Endodermal cell (in vitro differentiated cells): ENCODE data around the gene CCDC134. TPM values are rescaled to one million over a fixed set of nuclear protein-coding genes. Genes with fewer than 3 reads are reported as not detected.
A peak's percentile ranks its signal among the peaks of the same experiment; 100 is the strongest.

ENCODE experiments used
- DNase-seq: peaks from one replicate; pipeline ENCODE4 v3.0.0-alpha.2; 2017
- H3K27ac ChIP-seq: 2 replicates; pipeline ENCODE4 v1.5.1; 2013; ENCODE audit warnings: mild to moderate bottlenecking, low read depth, low read length, moderate library complexity
- H3K27me3 ChIP-seq: 2 replicates; pipeline ENCODE4 v1.6.1; 2013; ENCODE audit warnings: mild to moderate bottlenecking, low read length, moderate library complexity; ENCODE audit not compliant: insufficient read depth, control insufficient read depth, poor library complexity, severe bottlenecking
- H3K36me3 ChIP-seq: 2 replicates; pipeline ENCODE4 v1.7.0; 2013; ENCODE audit warnings: mild to moderate bottlenecking, low read length, moderate library complexity; ENCODE audit not compliant: control insufficient read depth, insufficient read depth
- H3K4me1 ChIP-seq: one replicate; pipeline ENCODE4 v1.7.0; 2013; ENCODE audit warnings: low read length; ENCODE audit not compliant: control insufficient read depth, insufficient read depth
- H3K4me3 ChIP-seq: 2 replicates; pipeline ENCODE4 v1.5.1; 2013; ENCODE audit warnings: mild to moderate bottlenecking, low read length, moderate library complexity
- H3K9ac ChIP-seq: 2 replicates; pipeline ENCODE4 v1.6.1; 2013; ENCODE audit warnings: mild to moderate bottlenecking, low read length, moderate library complexity; ENCODE audit not compliant: poor library complexity, severe bottlenecking; ENCODE audit errors: extremely low read depth
- H3K9me3 ChIP-seq: 2 replicates; pipeline ENCODE4 v1.6.1; 2013; ENCODE audit warnings: mild to moderate bottlenecking, low read length, moderate library complexity; ENCODE audit not compliant: control insufficient read depth
- H3K27ac Mint-ChIP-seq: 2 replicates; pipeline ENCODE4 v1.8.0; 2020; ENCODE audit warnings: mixed read lengths
- H3K27me3 Mint-ChIP-seq: 2 replicates; pipeline ENCODE4 v1.8.0; 2021; ENCODE audit warnings: mild to moderate bottlenecking, mixed read lengths; ENCODE audit not compliant: insufficient read depth
- H3K36me3 Mint-ChIP-seq: 2 replicates; pipeline ENCODE4 v1.8.0; 2020; ENCODE audit warnings: low read depth, mixed read lengths
- H3K4me1 Mint-ChIP-seq: 2 replicates; pipeline ENCODE4 v1.8.0; 2020; ENCODE audit warnings: mixed read lengths
- H3K4me3 Mint-ChIP-seq: 2 replicates; pipeline ENCODE4 v1.8.0; 2020; ENCODE audit warnings: mild to moderate bottlenecking, moderate library complexity, mixed read lengths
- H3K9me3 Mint-ChIP-seq: 2 replicates; pipeline ENCODE4 v1.8.0; 2020; ENCODE audit warnings: mild to moderate bottlenecking, mixed read lengths
- CTCF ChIP-seq: fragments of 200-600 bp; sonication (generic); conservative IDR thresholded peaks from 2 replicates; pipeline ENCODE4 v1.5.0; 2021; ENCODE audit warnings: antibody characterized with exemption, mild to moderate bottlenecking
- WGBS, 2 experiments: methylation state at CpG; one replicate each; pipeline versions ENCODE4 v1.1.5 to v1.1.7; 2013; ENCODE audit warnings: missing lambda C conversion rate in 2 of 2, mixed read lengths in 1 of 2; ENCODE audit not compliant: insufficient coverage in 1 of 2, insufficient read length in 1 of 2; 5-methylcytosine and 5-hydroxymethylcytosine counted together
- total RNA-seq, 2 donors: library from RNA; stranded (reverse); fragmentation: NEBNext Ultra II Directional in 1 of 2; extraction: Animal tissue kit (Norgen Biotek cat#: 25700) in 1 of 2; gene quantifications; 2 replicates in 1 of 2; 3 replicates in 1 of 2; pipeline ENCODE4 v1.2.1, GENCODE V29; 2021

The CCDC134 gene
- total RNA-seq, 2 donors from 2014 or later: 15.0 to 21.0 TPM

GRCh38 chr22:41826021-41826420 lies 25.5 kb downstream of the CCDC134 start:
- WGBS, 2 experiments: 89 to 92% methylated on average over 1 to 3 of the region's 3 CpGs
- peaks cover 16% of the 10 kb centered on the region for H3K36me3 Mint-ChIP-seq
- Histone ChIP-seq H3K27ac (peak overlapping the region; percentile 58), H3K9me3 (no peaks in the 10 kb centered on the region), H3K36me3 (no peaks in the 10 kb centered on the region), H3K4me3 (no peak overlapping the region), H3K9ac (no peak overlapping the region), H3K4me1 (peaks cover 4% of the 10 kb centered on the region), H3K27me3 (no peaks in the 10 kb centered on the region)
- no peak for DNase-seq
- no peak for TF ChIP-seq CTCF
- no peak overlapping the region for H3K27ac Mint-ChIP-seq
- peaks cover 4% of the 10 kb centered on the region for H3K4me1 Mint-ChIP-seq
- no peaks in the 10 kb centered on the region for H3K9me3 Mint-ChIP-seq
- H3K27me3 Mint-ChIP-seq: no peaks in the 10 kb centered on the region
- H3K4me3 Mint-ChIP-seq: no peak overlapping the region

GRCh38 chr22:41826430-41827383 lies 26.2 kb downstream of the CCDC134 start:
- peak overlapping the region; percentile 62 for H3K27ac Mint-ChIP-seq
- WGBS, 2 experiments: 79 to 88% methylated on average over 3 to 11 of the region's 11 CpGs
- TF ChIP-seq CTCF: no peak
- peaks cover 4% of the 10 kb centered on the region for H3K4me1 Mint-ChIP-seq
- Histone ChIP-seq H3K9me3 (no peaks in the 10 kb centered on the region), H3K4me3 (no peak overlapping the region), H3K27me3 (no peaks in the 10 kb centered on the region), H3K36me3 (no peaks in the 10 kb centered on the region), H3K27ac (peak overlapping the region; percentile 58), H3K4me1 (peaks cover 4% of the 10 kb centered on the region), H3K9ac (no peak overlapping the region)
- no peaks in the 10 kb centered on the region for H3K27me3 Mint-ChIP-seq
- no peaks in the 10 kb centered on the region for H3K9me3 Mint-ChIP-seq
- no peak for DNase-seq
- no peak overlapping the region for H3K4me3 Mint-ChIP-seq
- peaks cover 16% of the 10 kb centered on the region for H3K36me3 Mint-ChIP-seq

- Histone ChIP-seq H3K9me3 (no peaks in the 10 kb centered on the region), H3K27ac (no peak overlapping the region), H3K9ac (no peak overlapping the region), H3K4me1 (peaks cover 4% of the 10 kb centered on the region), H3K4me3 (no peak overlapping the region), H3K27me3 (no peaks in the 10 kb centered on the region), H3K36me3 (no peaks in the 10 kb centered on the region)
- WGBS, 2 experiments: 92 to 96% methylated on average over 4 to 6 of the region's 6 CpGs
- peaks cover 8% of the 10 kb centered on the region for H3K4me1 Mint-ChIP-seq
- DNase-seq: no peak
- no peak for TF ChIP-seq CTCF
- no peaks in the 10 kb centered on the region for H3K9me3 Mint-ChIP-seq
- H3K36me3 Mint-ChIP-seq: peaks cover 16% of the 10 kb centered on the region
- H3K4me3 Mint-ChIP-seq: no peak overlapping the region
- H3K27ac Mint-ChIP-seq: no peak overlapping the region
- H3K27me3 Mint-ChIP-seq: no peaks in the 10 kb centered on the region
Measured at GRCh38 chr22:41827671-41828070, 27.2 kb downstream of the CCDC134 start.
